ENCODE data around the gene RASD1.

DNA sequence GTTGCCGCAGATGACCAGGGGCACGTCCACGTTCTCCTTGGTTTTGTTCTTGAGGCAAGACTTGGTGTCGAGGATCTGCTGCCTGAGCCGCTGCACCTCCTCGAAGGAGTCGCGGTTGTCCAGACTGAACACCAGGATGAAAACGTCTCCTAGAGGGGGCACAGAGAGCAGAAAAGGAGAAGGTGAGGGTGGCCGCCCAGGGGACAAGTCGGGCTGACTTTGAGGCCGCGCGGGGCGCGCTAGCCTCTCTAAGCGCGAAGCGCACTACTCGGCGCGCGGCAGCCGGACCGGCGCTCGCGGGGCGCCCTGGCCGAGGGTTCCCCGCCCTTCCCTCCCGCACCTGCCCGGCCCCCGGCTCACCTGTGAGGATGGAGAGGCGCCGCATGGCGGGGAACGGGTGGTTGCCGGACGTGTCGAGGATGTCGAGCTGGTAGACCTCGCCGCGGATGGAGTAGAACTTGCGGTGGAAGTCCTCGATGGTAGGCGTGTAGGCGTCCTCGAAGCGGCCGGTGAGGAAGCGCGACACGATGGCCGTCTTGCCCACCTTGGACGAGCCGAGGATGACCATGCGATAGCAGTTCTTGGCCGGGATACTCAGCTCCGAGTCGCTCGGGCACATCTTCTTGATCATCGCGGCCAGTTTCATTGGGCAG is 533 bp downstream of the RASD1 start:
- TF ChIP-seq, protein P1, sequence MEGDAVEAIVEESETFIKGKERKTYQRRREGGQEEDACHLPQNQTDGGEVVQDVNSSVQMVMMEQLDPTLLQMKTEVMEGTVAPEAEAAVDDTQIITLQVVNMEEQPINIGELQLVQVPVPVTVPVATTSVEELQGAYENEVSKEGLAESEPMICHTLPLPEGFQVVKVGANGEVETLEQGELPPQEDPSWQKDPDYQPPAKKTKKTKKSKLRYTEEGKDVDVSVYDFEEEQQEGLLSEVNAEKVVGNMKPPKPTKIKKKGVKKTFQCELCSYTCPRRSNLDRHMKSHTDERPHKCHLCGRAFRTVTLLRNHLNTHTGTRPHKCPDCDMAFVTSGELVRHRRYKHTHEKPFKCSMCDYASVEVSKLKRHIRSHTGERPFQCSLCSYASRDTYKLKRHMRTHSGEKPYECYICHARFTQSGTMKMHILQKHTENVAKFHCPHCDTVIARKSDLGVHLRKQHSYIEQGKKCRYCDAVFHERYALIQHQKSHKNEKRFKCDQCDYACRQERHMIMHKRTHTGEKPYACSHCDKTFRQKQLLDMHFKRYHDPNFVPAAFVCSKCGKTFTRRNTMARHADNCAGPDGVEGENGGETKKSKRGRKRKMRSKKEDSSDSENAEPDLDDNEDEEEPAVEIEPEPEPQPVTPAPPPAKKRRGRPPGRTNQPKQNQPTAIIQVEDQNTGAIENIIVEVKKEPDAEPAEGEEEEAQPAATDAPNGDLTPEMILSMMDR (IDR thresholded peaks at IDR 0.05) = no peak
- TF ChIP-seq POLR2A (IDR thresholded peaks at IDR 0.05) = no peak
